ENCODE measurements around the gene CARD8.

Gene CARD8

DNA sequence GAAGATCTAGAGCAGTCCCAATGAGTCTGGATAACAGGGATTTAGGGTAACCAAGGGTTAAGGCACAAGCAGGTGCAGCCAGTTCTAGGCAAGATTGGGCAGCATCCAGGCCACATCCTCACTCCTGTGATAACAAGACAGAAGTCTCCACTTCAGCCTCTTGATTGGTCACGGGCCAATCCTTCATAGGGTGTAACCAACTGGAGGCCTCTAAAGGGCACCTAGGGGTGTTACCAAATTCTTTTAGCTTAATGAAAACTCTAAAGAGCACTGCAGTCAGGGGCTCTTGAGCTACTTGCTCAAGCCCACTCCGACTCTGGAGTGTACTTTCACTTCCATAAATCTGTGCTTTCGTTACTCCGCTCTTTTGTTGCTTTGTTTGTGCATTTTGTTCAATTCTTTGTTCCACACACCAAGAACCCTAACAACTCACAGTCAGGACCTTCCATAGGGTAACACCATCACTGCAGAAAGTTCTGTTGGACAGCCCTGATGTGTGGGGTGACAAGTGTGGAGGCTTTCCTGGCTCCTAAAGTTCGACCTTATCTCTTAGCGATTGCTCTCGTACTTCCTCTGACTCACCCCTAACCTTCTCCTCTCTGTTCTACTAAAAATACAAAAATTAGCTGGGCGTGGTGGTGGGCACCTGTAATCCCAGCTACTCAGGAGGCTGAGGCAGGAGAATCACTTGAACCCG lies 49.2 kb downstream of the CARD8 start:
- peak; percentile 21 for DNase-seq

DNA sequence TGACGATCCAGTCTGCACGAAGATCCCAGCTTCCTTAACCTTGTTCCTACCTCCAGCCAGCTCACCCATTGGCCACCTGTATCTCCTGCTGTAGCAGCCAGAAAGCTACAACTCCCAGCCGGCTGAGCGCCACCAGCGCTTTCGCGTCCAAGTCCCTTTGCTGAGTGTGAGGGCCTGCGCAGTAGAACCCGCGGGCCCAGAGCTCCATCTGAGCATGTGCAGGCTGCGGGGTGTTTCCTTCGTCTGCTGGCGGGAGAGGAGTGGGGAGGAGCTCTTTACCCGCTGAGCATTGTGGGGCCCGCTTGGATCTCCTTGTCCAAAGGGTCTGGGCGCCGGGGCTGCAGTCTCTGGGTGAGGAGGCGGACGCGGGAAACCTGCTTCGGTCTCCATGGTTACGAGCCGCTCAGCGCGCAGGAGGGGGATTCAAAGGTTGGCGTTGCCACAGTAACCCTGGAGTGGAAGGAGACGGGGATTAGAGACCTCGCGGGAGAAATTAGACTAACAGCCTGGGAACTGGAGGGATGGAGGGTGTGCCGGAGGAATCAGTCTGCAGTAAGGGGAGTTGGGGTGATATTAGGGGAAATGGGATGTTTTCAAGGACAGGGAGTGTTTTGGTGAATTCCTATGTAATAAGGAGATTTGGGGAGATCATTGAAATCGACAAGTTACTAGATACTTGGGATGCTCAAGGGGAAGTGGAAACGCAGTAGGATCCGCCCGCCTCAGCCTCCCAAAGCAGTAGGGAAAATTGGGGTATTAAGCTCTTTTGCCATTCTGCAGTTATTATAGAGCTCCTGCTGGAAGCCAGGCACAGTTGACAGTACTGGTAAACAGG lies 51.7 kb downstream of the CARD8 start:
- DNase-seq: peak; percentile 98

DNA sequence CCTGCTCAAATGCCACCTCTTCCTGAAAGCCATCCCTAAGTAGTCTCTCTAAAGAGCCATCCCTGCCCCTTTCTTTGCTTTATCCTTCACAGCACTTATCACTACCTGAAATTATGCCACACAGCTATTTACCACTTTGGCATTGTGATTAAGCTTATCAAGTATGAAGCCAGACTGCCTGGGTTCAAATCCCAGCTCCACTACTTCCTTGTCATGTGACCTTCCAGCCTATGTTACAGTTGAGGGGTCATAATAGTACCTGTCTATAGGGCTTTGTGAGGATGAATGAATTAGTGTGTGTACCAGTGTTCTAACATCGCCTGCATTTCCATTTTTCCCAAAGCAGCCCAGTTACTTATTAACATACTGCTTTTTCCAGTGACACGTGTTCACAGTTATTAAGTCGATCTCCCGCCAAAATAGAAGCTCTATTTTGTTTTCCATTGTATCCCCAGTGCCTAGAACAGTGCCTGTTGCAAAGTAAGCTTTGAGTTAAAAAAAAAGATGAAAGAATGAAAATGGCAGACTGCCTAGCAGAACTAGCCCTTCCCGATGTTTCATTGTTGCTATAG lies 52.4 kb downstream of the CARD8 start:
- peak; percentile 68 for DNase-seq

DNA sequence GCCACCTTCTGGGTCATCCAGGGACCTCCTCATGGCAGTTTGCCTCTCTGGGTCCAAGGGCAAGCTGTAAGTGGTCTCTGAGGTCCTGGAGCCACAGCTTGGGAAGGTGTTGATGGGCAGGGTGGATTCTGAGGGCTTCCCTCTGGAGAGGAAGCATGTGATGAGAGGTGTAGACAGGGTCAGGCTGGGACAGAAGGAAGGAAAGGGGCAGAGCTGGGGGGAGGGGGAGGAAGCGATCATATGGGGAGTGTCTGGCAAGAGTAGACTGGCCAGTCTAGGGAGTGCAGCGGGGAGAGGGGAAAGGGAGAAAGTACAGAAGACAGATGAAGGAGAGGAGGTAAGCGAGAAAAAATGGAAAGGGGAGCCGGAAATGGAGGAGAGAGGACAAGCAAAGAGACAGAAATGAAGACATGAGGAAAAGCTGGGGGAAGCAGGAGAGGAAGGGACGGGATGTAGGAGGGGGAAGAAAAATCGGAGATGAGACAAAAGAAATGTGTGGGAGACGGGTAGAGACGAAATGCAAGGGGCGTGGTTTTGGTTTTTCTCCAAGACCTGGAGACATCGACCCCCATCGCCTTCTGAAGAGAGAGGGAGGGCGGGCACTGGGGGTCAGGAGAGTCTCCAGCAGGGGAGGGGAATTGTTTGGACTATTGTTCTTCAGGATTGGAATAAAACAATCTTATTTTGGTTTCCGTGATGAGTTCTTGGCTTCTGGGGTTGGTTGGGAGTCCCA lies 58.6 kb downstream of the CARD8 start:
- no peak for DNase-seq

DNA sequence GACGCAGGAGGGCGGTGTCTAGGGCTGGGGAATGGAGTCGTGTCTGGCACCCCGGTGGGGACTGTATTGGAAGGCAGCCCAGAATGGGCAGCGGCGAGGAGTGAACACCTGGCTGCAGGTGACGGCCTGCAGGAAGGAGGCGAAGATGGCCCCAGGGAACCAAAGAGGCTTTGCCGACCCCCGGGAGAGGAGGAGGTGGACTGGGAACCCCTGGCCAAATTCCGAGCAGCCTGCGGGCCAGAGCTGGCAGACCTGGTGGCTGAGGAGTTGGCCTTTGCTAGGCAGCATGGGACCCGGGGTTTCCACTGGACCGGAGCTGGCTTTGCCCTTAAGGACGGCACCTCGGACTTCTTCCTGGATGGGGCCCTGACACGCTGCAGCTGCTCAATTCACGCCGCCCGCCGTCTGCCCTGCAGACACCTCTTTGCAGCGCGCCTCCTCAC lies 59.4 kb downstream of the CARD8 start:
- no peak for DNase-seq

DNA sequence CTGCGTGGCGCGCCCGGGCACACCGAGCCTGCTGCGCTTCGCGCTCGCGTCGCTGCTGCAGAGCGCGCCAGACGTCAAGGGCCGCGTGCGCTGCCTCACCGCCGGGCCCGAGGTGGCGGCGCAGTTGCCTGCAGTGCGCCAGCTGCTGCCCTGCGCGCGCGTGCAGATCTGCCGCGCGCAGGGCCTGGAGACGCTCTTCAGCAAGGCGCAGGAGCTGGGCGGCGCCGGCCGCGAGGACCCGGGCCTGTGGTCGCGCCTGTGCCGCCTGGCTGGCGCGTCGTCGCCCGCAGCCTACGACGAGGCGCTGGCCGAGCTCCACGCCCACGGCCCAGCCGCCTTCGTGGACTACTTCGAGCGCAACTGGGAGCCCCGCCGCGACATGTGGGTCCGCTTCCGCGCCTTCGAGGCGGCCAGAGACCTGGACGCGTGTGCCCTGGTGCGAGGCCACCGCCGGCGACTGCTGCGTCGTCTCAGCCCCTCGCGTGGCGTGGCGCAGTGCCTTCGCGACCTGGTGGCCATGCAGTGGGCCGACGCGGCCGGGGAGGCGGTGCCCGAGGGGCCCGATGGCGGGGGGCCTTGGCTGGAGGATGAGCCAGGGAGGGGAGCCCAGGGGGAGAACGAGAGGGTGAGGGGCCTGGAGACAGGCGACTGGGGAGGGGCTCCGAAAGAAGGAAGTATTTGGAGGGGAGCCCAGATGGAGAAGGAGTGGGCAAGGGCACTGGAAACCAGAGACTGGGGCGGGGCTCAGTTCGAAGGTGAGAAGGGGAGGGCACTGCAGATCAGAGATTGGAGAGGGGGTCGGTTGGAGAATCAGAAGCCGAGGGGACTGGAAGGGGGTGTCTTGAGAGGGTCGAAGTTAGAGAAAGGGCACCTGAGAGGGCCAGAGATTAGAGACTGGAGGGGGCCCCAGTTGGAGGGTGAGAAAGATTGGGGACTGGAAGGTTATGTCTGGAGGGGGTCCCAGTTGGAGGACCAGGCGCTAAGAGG lies 60.6 kb downstream of the CARD8 start:
- no peak for DNase-seq

DNA sequence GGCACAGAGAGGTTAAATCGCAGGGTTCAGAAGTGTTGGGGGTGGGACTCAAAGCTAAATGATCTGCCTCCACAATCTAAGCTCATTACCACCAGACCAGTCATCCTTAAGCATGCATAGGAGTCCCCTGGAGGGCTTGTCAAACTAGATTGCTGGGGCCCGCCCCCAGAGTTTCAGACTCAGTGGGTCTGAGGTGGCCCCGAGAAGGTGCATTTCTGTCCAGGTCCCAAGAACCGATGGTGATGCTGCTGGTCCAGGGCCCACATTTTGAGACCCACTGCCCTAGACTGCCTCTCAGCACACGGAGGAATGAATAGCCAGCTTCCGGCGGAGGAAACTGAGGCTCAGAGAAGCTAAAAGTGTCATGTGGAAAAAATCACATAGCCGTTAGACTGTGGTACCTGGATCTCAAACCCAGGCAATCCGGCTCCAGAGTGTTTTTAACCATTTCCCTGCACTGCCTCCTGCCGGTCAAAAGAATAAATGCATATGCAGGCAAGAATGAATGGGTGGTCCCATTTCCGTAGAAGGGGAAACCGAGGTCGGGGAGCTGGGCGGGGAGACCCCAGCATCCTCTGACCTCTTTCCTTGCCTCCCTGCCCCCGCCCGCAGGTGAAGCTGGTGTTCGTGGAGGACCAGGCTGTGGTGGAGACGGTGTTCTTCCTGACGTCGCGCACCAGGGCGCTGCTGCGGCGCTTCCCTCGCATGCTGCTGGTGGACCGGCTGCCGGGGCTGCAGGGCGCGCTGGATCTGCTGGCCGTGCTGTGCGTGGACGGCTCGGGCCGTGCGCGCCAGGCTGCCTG lies 61.5 kb downstream of the CARD8 start:
- DNase-seq: peak; percentile 42

DNA sequence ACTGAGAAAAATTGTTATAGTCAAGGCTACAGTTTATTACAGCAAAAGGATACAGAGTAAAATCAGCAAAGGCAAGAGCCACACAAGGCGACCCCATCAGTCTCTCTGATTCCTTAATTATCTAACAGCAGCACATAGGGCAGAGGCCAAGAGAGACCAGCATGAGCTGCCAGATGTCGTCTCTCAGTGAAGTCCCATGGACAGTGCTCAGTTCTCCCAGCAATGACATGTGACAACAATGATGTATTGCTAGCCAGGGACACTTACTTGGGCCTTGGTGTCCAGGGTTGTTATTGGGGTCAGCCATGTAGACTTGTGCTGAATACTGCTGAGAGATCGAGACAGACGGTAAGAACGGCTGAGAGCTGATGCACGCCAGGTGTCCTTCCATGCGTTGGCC lies 63.0 kb downstream of the CARD8 start:
- no peak for DNase-seq

DNA sequence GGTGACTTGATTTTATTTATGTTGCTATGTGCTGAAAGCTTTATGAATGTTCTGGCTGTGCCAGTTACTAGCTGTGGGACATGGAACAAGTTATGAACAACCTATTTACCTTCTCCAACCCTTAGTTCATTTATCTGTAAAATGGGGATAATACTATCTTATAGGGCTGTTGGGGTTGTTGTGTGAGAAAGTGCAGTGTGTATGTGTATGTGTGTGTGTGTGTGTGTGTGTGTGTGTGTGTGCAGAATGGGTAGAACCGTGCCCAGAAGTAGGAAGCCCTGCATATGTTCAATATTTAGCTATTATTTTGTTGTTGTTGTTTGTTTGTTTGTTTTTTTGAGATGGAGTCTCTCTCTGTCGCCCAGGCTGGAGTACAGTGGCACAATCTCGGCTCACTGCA lies 64.8 kb downstream of the CARD8 start:
- DNase-seq: no peak

DNA sequence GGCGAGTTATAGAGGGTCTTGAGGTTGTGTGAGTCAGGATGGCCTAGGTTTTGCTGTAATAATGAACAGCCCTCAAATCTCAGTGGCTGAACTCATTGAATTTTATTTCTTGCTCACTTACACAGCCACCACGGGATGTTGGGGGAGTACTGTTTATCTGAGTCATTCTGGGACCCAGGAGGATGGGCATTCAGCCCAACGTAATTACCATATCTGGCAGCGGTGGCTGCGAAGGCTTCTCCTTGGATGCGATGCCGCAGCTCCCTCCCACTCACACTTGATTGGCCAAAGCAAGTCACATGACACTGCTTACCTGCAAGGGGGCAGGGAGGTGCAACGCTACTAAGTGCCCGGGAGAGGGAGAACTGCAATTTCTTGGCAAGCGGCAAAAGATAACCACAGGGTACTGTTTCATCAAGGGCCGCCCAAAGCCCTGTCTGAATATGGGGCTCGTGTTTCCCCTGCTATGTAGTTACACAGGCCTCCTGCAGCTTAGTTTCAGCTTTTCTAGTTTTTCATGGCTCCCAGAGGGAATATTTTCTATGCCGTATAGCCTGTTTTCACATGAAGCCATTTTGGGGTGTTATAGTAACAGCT lies 65.3 kb downstream of the CARD8 start:
- peak; percentile 99 for DNase-seq

DNA sequence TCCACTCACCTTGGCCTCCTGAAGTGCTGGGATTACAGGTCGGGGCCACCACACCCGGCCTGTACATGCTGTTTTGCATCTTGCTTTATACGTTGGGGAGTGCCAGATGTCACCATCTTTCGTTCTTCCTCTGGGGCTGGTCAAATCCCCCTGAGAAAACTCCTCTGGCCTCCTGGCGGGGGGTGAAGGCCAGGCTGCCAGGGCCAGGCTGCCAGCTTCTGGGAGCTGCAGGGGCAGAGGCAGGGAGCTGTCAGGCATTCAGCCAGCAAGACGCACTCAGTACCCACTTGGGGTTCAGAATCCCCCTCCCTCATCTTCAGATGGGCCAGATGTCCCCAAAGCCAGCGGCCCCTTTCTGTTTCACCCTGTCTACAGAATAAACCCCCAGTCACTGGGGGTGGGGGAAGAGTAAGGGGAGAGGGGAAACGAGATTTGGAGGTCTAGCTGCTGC lies 69.1 kb downstream of the CARD8 start:
- DNase-seq: no peak

DNA sequence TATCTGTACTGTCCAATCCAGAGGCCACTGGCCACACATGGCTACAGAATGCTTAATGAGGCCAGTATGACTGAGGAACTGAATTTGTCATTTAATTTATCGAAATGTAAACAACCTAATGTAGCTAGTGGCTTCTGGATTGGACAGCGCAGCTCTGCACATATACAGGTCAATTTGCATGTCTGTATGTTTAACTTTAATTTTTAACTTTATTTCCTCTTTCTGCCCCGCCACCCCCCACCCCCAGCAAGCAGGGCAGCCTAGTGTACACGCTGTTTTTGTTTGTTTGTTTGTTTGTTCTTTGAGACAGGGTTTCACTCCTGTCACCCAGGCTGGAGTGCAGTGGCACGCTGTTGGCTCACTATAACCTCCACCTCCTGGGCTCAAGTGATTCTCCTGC lies 69.7 kb downstream of the CARD8 start:
- no peak for DNase-seq

DNA sequence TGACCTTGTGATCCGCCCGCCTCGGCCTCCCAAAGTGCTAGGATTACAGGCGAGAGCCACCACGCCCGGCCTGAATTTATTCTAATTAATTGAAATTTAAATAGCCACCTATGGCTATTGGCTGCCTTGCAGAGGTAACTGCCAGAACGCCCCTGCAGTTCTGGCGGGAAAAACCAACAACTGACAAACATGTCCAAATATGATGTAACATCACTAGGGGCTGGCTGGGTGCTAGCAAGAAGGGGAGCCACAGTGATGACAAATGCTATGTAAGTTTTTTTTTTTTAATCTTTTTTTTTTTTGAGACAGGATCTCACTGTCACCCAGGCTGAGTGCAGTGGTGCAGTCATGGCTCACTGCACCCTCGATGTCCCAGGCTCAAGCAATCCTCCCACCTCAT lies 72.4 kb downstream of the CARD8 start:
- no peak for DNase-seq

DNA sequence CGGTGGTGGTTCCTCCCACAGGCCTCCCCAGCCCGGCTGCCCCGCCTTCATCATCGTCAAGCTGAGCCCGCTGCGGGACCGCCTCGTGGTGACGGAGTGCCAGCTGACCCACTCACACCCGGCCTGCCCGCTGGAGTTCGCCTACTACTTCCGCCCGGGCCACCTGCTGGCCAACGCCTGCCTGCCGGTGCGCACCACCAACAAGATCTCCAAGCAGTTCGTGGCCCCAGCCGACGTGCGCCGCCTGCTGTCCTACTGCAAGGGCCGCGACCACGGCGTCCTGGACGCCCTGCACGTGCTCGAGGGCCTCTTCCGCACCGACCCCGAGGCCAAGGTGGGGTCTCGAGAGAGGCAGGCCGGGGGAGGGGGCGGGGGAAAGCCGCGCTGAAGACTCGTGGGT lies 73.3 kb downstream of the CARD8 start:
- no peak for DNase-seq

DNA sequence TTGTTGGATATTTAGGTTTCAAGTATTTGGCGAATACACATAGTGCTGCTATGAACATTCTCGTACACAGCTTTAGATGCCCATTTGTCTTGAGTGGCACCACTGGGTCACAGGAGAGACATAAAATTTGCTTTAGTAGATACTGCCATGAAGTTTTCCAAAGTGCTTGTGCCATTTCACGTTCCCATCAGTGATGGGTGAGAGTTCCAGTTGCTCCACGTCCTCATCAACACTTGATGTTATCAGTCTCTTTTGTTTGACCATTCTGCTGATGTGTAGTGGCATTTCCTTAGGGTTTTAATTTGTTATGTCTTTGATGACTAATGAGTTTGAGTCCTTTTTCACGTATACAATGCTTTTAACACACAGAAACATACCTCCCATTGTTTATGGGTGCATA lies 74.2 kb downstream of the CARD8 start:
- DNase-seq: no peak

DNA sequence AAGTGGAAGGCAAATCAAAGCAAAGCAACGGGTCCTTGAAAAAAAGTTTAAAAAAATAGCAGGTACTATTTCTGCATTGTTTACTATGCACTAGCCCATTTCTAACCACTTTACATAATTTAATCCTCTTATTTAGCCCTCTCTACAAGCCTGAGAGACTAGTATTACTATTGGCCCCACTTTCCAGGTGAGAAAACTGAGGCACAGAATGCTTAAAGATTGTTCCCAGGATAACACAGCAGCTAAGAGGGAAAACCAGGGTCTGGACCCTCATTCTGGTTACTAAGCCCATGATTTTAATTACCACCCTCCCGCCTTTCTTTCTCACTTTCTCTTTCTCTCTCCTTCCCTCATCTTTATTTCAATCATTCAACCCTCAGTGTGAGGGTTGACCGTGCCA lies 79.5 kb downstream of the CARD8 start:
- no peak for DNase-seq

DNA sequence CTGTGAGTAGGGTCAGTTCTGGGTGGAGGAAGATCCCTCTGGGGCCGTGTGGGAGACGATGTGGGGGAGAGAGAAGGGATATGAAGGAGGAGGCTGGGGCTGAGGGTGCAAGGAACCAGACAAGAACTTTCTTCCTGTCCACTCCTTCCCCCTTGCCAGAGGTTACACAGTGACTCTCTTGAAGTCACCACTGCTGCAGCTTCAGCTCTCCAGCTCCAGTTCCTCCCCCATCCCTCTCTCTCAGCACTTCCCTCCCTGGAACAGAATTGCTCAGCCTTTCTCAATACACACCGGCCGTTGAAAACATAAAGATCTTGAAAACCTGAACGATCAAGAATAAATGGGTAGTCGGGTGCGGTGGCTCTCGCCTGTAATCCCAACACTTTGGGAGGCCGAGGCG lies 80.1 kb downstream of the CARD8 start:
- no peak for DNase-seq

DNA sequence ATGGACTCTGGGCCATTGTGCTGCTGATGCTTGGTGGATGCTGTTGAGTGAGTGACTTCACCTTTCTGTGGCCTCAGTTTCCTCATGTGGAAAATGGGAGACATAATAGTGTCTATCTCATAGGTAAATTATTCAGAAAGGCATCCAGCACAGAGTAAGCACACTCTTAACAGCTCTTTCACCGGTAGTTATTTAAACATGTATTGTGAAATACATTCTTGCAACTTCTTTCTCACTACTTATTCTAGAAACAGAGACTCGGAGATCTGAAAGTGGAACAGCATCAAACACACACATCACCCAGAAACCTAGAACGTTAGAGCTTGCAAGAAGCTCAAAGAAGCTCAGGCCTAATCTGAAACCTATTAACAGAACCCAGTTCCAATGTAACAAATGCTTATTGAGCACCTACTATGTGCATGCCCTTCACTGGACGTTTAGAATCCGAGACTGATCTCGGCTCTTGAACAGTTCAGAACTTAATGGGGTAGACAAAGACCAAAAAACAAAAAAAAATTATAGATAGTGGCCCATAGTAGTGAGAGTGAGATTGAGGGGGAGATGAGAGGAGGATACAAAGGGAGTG lies 81.2 kb downstream of the CARD8 start:
- DNase-seq: no peak

DNA sequence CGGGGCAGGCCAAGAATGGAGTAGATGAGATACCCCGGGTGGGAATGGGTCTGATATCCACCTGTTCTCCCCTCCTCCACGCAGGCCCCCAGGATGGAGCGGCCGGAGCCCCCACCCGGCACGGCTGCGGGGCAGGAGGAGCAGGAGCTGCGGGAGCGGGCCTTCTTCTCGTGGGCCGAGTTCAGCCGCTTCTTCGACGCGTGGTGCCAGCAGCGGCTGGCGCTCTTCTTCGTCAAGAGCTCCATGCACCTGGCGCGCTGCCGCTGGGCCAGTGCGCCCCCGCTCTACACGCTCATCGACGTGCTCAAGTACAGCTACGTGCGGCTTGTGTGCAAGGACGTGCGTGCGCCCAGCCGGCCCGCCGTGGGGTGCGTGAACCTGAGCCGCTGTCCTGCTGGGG lies 84.0 kb downstream of the CARD8 start:
- no peak for DNase-seq

DNA sequence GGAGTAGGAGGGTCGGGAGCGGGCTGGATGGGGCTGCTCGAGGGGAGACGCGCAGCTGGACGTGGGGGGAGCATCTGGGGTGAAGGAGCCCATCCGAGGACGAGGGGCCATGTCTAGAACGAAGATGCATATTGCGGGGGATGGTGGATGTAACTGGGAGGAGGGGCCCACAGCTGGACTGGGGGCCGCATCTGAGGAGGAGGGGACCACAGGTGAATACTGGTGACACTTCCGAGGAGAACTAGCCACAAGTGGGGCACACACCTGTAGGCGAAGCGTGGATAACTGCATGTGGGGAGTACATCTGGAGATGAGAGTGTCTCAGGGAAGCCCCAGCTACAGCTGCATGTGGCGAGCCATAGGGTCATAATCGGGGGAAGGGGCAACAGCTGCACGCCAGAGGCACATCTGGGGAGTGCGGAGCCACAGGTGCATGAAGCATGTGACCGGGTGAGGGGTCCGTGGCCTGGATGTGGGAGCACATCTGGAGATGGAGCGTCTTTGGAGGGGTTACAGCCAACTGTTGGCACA lies 84.8 kb downstream of the CARD8 start:
- no peak for DNase-seq

All from OCI-M1 (cell line).